ENCODE measurements around the gene TOR3A.

- TF ChIP-seq CTCF (IDR thresholded peaks at IDR 0.05; ENCODE audit: insufficient read depth, low read depth, low read length), result no peak
- TF ChIP-seq EZH2 (IDR thresholded peaks at IDR 0.05; ENCODE audit: insufficient read depth, low read length), result no peak
Observed at GRCh38 chr1:179090522-179090921, 8.7 kb downstream of the TOR3A start.
